HepG2 (cell line): Measurements from ENCODE around the gene SNRPD2. TPM values are rescaled to one million over a fixed set of nuclear protein-coding genes. Genes with fewer than 3 reads are reported as not detected.

Source experiments
- ESRRA ChIP-seq: sonication (generic); formaldehyde crosslinking; IDR thresholded peaks from 2 replicates; pipeline ENCODE4 v1.5.1; 2020; ENCODE audit warnings: mild to moderate bottlenecking, low read depth, missing genetic modification reagents
- HCFC1 ChIP-seq: fragments of 150-350 bp; IDR thresholded peaks from 2 replicates; pipeline ENCODE4 v1.6.1; 2014; ENCODE audit warnings: low read depth, low read length
- MED8 ChIP-seq: sonication (generic); formaldehyde crosslinking; IDR thresholded peaks from 2 replicates; pipeline ENCODE4 v1.8.1; 2023; ENCODE audit warnings: mild to moderate bottlenecking, missing genetic modification reagents; ENCODE audit not compliant: insufficient replicate concordance
- RBAK ChIP-seq: sonication (generic); formaldehyde crosslinking; IDR thresholded peaks from 2 replicates; pipeline ENCODE4 v1.5.1; 2020; ENCODE audit warnings: mild to moderate bottlenecking, missing genetic modification reagents
- SNAPC2 ChIP-seq: sonication (generic); formaldehyde crosslinking; IDR thresholded peaks from 2 replicates; pipeline ENCODE4 v1.8.1; 2022; ENCODE audit warnings: mild to moderate bottlenecking, missing genetic modification reagents
- THAP7 ChIP-seq: sonication (generic); formaldehyde crosslinking; IDR thresholded peaks from 2 replicates; pipeline ENCODE4 v1.8.1; 2023; ENCODE audit warnings: mild to moderate bottlenecking, missing genetic modification reagents
- ZBTB4 ChIP-seq: sonication (generic); formaldehyde crosslinking; IDR thresholded peaks from 2 replicates; pipeline ENCODE4 v1.4.0; 2020; ENCODE audit warnings: missing genetic modification reagents, mild to moderate bottlenecking, borderline replicate concordance
- ZNF275 ChIP-seq: sonication (generic); formaldehyde crosslinking; IDR thresholded peaks from 2 replicates; pipeline ENCODE4 v1.8.0; 2022; ENCODE audit warnings: missing genetic modification reagents, mild to moderate bottlenecking, inconsistent platforms, borderline replicate concordance
- ZNF292 ChIP-seq: sonication (generic); formaldehyde crosslinking; IDR thresholded peaks from 2 replicates; pipeline ENCODE4 v1.8.1; 2022; ENCODE audit warnings: mild to moderate bottlenecking, low read depth, missing genetic modification reagents, borderline replicate concordance
- ZNF407 ChIP-seq: sonication (generic); formaldehyde crosslinking; IDR thresholded peaks from one replicate; pipeline ENCODE4 v1.5.1; 2020; ENCODE audit warnings: mild to moderate bottlenecking, missing genetic modification reagents; ENCODE audit errors: not compliant biosample characterization
- ZNF639 ChIP-seq: conservative IDR thresholded peaks from 2 replicates; pipeline ENCODE4 v1.6.1; 2018; ENCODE audit warnings: missing genetic modification reagents
- polyA plus RNA-seq, 8 experiments: library from polyadenylated mRNA; depleted of rRNA in 3 of 8; stranded (reverse) in 7 of 8; unstranded in 1 of 8; fragments of >200 nt; fragmentation: Illumina TruSeq in 4 of 8; extraction: Trizol in 4 of 8; gene quantifications; 2 replicates each; pipeline versions ENCODE4 v1.2.1 to v1.2.3, GENCODE V29; 2011 to 2016; ENCODE audit warnings: low read depth in 4 of 8, missing spikeins in 1 of 8, mixed read lengths in 1 of 8; ENCODE audit not compliant: insufficient read depth in 1 of 8
- total RNA-seq, 5 experiments: library from RNA; depleted of rRNA; stranded (reverse); fragments of >200 nt; fragmentation: Illumina TruSeq; extraction: Trizol; gene quantifications; 2 replicates each; pipeline ENCODE4 v1.2.3, GENCODE V29; 2016; ENCODE audit warnings: low read depth in 1 of 5

SNRPD2 gene
- total and polyA plus RNA-seq, 2 of the 13 experiments (the other 11 are each of a cell fraction or from before 2014, with no cell fraction given), result 299 to 485 TPM

GRCh38 chr19:45691516-45692186, at the start of gene SNRPD2 (continued):
- no peak for TF ChIP-seq ZBTB4
- TF ChIP-seq ZNF407, result no peak
- TF ChIP-seq HCFC1, result peak; percentile 50
- TF ChIP-seq ZNF292, result no peak
- TF ChIP-seq MED8 (CRISPR knock-in tag), result no peak
- no peak for TF ChIP-seq ESRRA
- TF ChIP-seq ZNF639 (CRISPR knock-in tag), result no peak; the same call in 1 of the 2 replicates
- TF ChIP-seq THAP7 (CRISPR knock-in tag), result no peak
- TF ChIP-seq SNAPC2 (CRISPR knock-in tag), result peak; percentile 36; the same call in 1 of the 2 replicates
- no peak for TF ChIP-seq RBAK (CRISPR knock-in tag)
- no peak for TF ChIP-seq ZNF275 (CRISPR knock-in tag)
